ENCODE measurements around the gene DUSP10. TPM values are rescaled to one million over a fixed set of nuclear protein-coding genes. Genes with fewer than 3 reads are reported as not detected.

Gene DUSP10
- 7.7 TPM for polyA plus RNA-seq (2013, experiment 1 of 2; ENCODE audit: insufficient read length)
- 8.8 TPM for polyA plus RNA-seq (2013, experiment 2 of 2; ENCODE audit: insufficient read length)

DNA sequence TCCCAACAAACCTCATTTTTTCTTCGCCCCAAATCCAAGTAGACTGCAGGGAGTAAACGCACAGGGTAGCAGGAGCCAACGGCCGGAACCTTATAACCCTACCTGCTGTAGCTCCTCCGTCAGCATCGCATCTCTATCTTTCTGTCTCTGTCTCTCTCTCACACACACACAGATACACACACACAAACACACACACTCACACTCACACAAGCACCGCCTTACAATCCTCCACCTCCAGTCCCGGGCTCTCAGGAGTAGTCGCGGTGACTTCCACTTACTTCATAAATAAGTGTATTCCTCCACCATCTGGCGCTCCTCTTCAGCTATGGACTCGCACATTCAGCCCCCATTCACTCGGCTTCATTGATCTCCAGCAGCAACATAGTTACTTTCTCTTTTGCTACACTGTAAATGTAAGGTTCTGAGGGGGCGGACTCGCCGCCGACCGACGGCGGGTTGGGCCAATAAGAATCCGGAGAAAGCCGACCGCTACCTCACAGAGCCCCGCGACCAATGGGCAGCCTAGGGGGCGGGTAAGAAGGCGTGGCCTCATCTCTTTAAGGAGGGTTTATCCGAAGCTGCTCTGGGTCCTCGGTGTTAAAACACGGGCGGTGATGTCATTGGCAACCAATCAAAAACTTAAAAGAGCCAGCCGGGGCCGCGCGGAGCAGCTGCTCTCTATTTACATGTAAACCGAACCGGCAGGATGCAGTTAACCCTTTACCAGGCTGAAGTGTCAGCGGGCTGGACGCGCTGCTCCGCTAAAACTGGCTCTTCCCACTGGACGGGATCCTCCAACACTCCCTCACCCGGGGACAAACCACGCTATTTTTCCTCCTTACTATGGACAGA lies at the start of gene DUSP10:
Gene DUSP10, minus strand, starts transcription at position 387 of the 852 bp plus-strand sequence. CDS start 2,345 bp downstream, outside the sequence.
- DNase-seq: peak; percentile 100

DNA sequence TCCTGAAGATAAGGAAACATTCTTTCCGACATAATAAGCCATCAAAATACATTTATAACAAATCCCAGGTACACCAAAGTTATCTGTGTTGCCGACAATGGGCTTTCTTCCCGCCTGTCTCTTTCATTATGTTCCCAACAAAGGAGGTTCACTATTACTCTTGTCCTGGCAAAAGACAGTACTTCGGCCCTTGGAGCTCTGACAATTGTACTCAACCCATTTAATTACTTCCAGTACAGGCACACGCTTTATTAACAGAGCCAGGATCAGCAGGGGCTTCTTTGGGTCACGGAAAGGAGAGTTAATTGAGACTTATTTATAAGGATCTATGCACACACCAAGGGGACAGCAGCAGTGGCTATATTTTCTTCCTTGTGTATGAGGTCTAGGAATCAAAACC lies 46.6 kb upstream of the DUSP10 start:
- DNase-seq: no peak

DNA sequence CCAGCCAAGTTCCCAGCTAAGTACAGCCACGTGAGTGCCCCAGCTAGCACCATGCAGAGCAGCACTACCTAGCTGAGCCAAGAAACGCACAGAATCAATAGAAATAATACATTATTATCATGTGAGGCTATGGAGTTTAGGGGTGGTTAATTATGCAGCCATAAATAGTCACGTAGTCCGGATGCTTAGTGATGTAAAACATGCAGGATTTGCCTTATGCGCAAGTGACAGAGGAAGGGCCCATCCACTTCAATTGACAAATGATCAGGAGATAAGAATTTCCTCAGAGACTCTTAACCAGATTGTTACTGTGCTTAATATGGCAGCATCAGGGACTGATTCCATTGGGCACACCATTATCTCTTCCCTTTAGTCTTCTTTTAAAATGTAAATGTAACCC lies 44.8 kb upstream of the DUSP10 start:
- DNase-seq: no peak

DNA sequence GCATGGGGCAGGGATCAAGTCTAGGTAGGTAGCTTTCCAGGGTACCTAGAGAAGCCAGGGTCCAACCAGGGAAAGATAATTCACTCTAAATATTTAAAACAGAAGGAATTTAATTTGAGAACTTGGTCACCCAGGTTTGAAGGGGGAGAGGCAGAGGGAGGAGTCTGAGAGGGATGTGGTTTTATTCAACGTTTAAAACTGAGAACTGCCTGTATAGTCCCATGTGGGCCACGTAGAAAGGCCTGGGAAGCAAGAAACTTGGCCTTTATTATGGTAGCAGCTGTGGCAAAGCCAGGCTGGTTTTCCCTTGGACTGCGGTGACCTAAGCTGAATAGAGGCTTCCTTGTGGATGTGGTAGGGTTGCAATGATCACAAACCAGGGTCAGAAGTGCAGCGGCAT lies 42.0 kb upstream of the DUSP10 start:
- DNase-seq: no peak

DNA sequence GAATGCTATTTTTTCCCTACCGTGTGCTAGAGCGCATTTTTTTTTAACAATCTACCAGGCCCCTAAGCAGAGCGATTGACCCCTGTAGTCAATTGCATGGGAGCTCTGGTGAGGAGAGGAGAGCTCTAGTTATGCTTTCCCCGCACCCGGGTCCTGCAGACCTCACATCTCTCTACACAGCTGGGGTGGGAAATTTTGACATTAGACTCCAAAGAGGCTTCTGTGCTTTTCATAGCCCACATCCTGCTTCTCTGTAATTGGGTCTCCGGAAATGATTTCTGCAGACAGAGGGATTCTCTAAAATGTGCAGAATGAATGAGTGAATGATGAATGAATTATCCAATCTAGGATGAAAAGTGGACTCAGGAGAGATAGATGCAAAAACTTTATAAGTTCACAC lies 41.5 kb upstream of the DUSP10 start:
- DNase-seq: no peak

DNA sequence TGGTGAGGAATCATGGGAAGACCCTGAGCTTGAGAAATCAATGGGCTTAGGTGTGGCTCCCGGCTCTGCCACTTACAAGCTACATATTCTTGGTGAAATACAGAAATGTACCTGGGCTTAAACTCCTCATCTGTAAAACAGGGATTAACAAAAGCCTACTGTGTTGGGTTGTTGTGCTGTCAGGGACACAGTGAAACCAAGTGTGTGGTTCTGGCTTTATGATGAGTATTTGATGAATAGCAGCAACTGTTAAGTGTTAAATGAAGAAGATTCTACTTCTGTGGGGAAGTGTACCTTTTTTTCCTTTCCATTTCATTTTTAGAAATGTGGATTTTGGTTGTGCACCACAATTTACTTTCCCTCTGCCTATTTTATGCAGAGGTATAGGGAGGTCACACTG lies 41.1 kb upstream of the DUSP10 start:
- no peak for DNase-seq

DNA sequence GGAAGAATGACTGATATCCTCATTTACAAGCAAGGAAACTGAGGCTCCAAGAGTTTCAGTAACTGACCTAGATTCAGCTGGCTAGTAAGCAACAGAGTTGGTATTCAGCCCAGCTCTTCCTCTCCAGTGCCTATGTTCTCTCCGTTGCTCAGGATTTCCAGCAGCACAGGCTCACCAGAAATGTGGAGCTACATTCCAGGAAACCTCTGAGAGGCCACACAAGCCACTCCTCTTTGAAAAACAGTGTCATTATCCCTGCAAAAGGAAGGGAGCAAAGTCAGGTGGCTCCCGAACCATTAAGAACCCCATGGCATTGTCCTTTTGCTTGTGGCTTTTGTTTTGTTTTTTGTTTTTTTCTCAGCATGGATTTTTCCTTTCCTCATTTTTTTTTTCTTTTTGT lies 40.6 kb upstream of the DUSP10 start:
- peak; percentile 46 for DNase-seq

DNA sequence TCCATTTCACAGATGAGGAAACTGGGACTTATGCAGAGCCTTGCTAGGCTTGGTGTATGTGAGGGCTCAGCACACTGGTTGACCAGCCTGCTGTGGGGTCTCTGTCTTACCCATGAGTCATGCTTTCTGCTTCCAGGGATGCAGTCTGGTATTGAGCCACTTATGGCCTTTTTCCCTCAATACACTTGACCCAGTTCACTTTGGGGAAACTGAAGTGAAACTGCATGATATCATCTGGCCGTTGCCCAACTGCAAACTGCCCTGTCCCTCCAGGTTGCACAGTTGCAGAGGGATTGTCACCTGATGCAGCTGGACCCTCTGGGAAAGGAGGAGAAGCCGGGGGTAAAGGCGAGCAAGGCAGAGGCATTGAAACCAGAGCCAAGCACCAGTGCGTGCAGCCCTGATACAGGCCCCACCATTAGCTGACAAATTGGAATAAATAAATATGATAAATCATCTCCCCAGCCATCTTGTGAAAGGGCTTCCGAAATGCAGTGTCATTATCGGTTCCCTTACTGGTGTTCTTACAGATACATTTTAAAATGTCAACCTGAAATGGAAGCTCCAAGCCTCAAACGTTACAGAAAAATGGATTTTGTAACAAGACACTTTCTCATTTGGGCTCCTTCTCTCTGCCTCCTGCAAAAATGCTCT lies 39.3 kb upstream of the DUSP10 start:
- DNase-seq: no peak

DNA sequence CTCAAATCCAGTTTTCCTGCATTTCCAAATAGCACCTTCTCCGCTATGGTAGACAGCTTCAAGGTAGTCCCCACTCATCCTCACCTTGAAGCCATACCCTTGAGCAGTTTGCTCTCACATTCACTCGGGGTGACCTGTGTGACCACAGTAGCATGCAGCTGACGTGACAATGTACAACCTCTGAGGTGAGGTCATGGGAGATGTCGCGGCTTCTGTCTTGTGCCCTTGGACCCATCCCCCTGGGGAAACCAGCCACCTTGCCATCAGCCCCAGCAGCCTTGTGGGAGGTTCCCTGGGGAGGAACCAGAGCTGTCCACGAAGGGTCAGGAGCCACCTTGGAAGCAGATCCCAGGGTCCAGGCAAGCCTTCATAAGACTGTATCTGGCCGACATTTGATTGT lies 38.3 kb upstream of the DUSP10 start:
- DNase-seq: no peak

DNA sequence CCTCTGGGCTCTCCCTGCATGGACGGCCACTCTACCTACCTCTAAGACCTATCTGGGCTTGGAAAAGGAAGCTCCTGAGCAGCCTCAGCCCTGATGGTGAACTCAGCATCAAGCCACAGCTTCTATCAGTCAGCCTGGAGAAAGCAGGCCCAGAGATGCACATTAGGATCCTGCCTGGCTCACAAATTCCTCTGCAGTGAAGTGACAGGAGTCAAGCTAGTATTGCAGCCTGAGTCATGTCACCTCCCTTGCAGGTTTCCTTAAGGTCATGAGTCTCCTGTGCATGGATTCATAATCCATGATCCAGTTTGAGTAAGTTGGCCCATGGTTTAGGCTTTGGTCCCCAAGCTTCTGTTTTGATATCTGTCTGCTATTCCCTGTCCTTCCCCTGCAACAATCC lies 37.9 kb upstream of the DUSP10 start:
- DNase-seq: no peak

DNA sequence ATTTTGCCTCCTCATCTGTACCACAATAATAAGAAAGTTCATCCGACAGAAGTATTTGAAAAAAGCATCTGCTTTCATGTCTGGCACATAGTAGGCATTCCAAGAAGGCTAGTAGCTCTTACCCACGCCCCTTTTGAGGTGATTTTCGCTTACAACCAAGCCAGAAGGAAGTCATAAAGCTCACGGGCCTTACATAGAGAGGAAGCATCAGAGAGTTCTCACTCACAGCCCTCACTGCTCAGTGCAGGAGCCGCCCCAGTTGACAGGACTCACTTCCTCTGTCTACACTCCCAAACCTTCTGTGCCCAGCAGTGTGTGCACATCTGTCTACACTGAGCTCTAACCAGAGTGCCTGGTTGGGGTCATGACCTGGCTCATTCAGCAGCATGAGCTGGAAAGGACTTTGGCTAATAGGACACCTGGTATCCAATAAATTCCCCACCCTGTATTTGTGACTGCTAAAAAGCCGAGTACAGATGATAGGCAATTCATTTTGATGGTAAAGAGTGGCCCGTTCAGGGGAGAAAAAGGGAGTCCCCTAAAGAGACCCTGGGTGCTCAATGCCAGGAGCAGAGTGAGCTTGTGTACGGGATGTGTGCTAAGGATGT lies 36.8 kb upstream of the DUSP10 start:
- no peak for DNase-seq

DNA sequence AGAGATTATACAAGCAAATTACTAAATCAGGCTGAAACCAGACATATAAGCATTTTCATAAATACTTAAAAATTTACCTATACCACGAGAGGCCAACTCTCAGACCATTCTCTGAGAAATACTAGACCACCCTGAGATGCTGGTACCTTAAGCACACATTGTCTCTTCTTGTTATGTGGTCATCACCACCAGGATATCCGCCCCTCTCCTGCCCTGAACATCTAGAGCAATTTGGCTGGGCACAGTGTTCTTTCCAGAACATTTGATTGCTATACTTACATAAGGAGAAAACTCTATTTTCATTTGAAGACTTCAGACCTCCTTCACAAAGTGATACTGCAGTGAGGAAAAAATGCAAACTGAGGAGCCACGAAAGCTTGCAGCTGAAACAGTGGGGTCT lies 36.2 kb upstream of the DUSP10 start:
- DNase-seq: no peak

DNA sequence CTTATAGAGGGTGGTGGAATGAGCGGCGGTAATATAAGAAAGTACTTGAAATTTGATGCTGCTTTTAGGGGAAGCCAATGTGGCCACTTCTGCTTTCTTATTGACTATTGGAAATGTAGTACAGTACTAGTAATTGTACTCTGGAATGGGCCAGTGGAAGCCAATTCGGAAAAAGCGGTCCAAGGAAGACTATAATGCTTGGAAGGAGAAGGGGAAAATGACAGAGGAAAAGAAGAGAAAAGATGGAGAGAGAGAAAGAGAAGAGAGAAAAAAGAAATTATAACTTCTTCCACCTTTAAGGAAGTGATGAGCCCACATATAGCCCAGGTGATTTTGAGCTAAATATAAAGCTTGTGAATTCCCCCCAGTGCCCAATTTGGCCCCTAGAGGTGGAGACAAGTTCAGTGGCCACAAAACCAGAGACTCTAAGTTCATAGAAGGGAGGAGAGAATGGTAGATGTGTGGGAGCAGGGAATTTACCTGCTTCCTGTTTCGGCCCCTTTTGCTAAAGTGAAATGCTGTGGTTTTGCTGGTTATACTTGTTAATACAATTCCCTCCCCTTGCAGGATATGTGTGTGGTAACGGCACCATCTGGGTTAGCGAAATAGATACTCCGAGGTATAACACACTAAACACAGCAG lies 35.7 kb upstream of the DUSP10 start:
- no peak for DNase-seq

DNA sequence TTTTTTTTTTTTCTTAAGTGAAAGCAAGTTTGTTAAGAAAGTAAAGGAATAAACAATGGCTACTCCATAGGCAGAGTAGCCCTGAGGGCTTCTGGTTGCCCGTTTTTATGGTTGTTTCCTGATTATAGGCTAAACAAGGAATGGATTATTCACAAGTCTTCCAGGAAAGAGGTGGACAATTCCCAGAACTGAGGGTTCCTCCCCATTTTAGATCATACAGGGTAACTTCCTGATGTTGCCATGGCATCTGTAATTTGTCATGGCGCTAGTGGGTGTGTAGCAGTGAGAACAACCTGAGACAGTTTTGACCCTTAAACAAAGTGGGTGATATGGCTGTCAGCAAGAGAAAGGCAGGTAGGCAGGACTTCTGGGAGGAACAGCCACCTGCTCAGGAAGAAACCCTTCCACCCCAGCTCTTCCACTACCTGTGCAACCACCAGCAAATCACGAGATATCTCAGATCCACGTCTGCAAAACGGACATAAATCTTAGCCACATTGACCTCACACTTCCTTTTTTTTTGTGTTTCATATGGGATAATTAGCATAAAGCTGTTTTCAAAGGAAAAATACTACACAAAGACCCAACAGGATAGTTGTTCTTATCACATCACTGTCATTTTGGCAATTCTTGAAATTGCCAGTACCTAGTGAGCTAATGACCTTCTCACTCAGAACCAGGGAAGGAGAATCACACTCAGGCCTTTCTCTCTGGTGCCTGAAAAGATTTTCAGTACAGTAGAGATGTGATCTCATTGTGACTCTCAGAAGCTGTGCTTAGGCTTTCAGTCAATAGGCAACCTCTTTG lies 34.8 kb upstream of the DUSP10 start:
- no peak for DNase-seq

DNA sequence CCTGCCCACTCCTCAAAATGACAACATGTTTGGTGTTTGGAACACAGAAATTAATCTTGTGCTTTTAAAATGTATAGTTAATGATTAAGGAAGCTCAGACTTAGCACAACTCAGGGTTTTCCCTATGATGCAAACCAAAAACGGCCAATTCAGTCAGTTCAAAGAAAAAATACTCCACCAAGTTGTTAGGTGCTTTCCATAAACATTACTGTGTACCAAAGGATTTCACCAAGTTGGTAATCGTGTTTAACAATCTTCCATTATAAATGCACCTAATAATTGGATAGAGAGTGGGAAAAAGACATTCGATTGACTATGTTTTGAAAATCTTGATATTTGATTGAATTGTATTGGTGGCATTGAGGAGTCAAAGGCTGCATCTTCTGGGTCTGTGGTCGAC lies 33.3 kb upstream of the DUSP10 start:
- no peak for DNase-seq

DNA sequence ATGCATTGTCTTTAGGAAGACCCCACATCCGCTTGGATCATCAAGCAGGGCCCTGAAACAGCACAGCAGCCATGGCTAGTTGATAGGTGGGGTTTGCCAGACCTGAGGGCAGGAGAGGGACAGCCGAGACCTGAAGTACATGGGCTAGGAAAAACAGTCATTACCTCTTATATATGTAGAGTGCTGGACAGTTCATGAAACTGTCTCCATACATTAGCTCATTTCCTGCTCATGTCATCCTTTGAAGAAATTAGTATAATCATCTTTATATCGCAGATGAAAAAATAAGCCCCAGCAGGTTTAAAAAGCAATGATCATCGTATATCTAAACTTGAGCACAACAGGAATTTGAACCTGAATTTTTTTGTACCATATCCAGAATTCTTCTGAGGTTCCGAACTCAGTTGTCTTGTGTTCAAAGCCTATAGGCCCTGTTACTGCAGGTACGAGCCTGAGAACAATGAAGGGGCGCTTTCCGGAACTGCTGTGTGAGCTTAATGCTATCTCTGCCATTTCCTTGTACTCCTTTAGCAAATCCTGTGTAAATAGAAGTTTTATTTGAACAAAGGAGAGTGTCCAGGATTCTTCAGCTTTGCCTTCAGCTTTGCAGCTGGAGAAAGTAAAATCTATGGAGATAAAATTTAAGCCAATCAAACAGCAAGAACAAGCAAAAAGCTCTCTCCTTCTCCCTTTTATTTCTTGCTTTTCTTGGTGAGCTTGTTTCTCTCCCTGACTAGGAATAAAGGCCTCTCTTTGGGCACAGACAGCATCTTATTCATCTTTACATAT lies 32.4 kb upstream of the DUSP10 start:
- DNase-seq: no peak

DNA sequence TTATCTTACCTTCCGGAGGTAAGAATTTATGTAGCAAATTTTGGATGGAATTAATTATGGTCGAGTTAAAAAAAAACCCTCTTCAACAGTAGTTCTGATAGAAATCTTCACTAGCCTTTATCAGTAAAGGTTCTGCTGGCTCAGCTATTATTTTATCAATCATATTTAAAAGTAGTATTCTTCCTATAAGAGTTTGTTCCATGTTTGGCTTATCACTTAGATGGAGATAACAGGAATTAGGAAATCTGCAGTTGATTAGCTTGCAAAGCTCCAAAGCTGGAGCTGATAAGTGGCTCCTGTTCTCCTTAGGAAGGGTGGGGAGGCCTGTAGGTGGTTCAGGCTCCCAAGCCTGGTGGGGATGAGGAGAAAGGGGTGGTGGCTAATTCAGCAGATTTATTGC lies 31.5 kb upstream of the DUSP10 start:
- DNase-seq: no peak

DNA sequence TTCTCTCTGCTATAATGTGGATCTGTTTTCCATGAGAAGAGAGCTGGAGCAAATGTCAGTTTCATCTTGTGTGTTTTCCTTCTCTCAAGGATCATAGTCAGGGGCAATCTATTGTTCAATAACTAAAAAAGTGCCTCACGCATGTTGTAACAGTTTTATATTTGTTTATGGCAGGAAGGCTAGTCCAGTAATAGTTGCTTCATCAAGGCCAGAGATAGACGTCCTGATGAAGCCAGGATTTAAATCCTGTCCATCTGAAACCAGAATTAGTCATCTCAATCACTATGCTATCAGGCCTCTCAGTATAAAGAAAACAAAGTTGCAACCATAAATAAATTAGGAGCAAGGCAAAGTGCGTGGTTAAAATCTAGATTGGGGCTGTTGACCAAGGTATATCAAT lies 30.2 kb upstream of the DUSP10 start:
- DNase-seq: no peak

DNA sequence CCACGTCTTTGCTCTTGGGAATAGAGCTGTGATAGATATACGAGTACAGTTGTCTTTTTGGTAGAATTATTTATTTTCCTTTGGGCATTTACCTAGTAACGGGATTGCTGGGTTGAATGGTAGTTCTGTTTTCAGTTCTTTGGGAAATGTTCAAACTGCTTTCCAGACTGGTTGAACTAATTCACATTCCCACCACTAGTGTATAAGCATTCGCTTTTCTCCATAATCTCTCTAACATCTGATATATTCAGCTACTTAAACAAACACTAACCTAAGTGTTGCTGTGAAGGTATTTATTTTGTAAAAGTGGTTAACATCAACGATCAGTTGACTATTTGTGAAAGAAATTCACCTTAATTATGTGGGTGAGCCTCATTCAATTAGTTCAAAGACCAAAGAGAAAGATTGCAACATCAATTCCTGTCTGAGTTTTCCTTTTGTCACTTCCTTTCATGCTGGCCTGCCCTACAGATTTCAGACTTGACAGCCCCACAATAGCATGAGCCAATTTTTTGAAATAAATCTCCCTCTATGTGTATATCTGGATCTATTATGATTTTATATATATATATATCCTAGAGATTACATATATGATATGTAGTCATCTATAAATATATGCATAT lies 26.7 kb upstream of the DUSP10 start:
- DNase-seq: no peak

DNA sequence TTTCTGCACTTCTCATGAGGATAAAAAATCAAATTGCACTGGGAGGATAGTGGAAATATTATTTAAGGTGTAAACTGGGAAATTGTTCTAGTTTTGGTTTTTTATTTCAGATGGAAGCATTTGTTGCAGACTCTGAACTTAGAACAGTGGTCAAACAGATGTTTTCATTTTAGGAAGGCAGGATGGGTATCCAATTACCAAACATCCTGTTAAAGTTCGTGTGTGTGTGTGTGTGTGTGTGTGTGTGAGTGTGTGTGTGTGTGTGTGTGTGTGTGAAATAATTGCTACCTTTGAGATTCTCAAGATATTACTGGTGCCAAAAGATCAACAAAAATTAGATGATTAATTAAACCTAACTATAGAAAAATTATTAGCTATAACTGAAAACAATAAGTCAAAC lies 24.3 kb upstream of the DUSP10 start:
- DNase-seq: peak; percentile 32

DNA sequence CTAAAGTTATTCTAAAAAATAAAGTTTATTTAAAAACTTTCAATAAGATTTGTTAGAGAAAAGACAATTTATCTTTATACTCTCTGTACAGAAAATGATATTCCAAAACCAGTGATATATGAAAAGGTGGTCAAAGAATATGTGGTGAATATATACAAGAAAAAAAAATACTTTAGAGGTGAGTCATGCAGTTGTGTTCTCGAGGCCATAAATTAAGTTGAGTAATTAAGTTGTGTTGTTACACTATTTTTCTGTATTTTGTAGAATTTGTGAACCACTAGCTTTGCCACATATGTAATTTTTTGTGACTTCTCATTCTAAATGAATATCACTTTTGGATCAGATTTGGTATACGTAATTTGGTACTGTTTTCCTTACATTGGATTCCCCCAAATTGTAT lies 23.6 kb upstream of the DUSP10 start:
- peak; percentile 9 for DNase-seq

All from fibroblast of skin of back (primary cell).